ENCODE measurements around the gene PGLYRP4.

PGLYRP4 gene

DNA sequence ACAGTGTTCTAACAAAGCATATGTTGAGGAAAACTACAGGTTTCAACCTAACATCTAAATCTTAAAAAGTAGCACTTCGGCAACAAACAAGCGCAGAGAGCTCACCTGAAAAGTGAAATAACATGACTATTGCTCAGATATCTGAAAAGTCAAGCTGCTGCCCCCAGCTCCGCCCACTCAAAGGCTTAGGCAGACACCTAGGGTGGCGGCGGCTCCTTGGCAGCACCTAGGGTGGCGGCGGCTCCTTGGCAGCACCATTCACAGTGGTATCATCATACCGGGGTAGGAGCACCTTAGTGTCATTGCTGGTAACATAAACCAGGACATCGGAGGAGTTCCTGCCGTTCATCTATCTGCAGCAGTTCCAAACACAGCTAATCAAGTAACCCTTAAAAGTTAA, 30.9 kb upstream of the PGLYRP4 start:
- H3K4me1 ChIP-seq (ENCODE audit: low read length) = no peaks in the 10 kb centered on the region
- H3K79me2 ChIP-seq (ENCODE audit: low read length) = no peaks in the 10 kb centered on the region
- H3K9ac ChIP-seq (ENCODE audit: low read length) = no peak overlapping the region
- no peak overlapping the region for H3K4me3 ChIP-seq (ENCODE audit: low read length)
- no peak overlapping the region for H2AFZ ChIP-seq (ENCODE audit: low read length)
- no peak for DNase-seq
- no peaks in the 10 kb centered on the region for H3K36me3 ChIP-seq (replicated peaks; ENCODE audit: insufficient read depth, low read length)
- no peak overlapping the region for H3K4me2 ChIP-seq (ENCODE audit: low read depth, low read length)
- no peaks in the 10 kb centered on the region for H3K27me3 ChIP-seq (replicated peaks; ENCODE audit: insufficient read depth, low read length)
- no peaks in the 10 kb centered on the region for H3K9me2 ChIP-seq (replicated peaks; ENCODE audit: insufficient read depth, low read length)
- no peaks in the 10 kb centered on the region for H4K20me1 ChIP-seq (ENCODE audit: insufficient read depth, low read length)
- no peaks in the 10 kb centered on the region for H3K9me3 ChIP-seq (replicated peaks; ENCODE audit: insufficient read depth, low read length)
- no peak overlapping the region for H3K27ac ChIP-seq (ENCODE audit: low read length)
- H3F3A ChIP-seq (ENCODE audit: insufficient read depth, low read length) = no peaks in the 10 kb centered on the region
- TF ChIP-seq, protein P1, sequence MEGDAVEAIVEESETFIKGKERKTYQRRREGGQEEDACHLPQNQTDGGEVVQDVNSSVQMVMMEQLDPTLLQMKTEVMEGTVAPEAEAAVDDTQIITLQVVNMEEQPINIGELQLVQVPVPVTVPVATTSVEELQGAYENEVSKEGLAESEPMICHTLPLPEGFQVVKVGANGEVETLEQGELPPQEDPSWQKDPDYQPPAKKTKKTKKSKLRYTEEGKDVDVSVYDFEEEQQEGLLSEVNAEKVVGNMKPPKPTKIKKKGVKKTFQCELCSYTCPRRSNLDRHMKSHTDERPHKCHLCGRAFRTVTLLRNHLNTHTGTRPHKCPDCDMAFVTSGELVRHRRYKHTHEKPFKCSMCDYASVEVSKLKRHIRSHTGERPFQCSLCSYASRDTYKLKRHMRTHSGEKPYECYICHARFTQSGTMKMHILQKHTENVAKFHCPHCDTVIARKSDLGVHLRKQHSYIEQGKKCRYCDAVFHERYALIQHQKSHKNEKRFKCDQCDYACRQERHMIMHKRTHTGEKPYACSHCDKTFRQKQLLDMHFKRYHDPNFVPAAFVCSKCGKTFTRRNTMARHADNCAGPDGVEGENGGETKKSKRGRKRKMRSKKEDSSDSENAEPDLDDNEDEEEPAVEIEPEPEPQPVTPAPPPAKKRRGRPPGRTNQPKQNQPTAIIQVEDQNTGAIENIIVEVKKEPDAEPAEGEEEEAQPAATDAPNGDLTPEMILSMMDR (IDR thresholded peaks at IDR 0.05; ENCODE audit: low read length) = no peak
- TF ChIP-seq EZH2 (optimal IDR thresholded peaks at IDR 0.05; ENCODE audit: low read depth, low read length) (no peak), EZH2phosphoT487 (IDR thresholded peaks at IDR 0.05; ENCODE audit: low read length) (no peak)

DNA sequence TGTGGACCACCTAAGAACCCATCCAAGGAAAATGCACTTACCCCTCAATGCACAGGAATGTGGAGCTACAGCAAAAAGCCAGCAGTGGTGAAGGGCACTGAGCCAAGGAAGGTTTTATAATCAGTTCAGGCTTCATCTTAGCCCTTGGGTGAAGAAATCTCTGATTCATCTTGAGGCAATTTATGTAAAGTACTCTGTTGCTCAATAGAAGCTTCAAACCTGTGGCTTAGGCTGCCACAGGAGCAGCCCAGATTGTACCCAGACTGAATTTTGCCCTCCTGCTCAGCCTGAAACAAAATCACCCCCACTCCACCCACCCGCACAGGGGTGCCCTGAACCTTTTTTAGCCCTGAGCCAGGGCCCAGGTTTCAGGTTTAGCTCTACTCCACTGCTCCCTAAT, 26.9 kb upstream of the PGLYRP4 start, which contains the start of gene S100A12:
Gene S100A12, minus strand, starts transcription at position 111 of the 400 bp plus-strand sequence. CDS start 1,029 bp downstream, outside the sequence.
- H2AFZ ChIP-seq (ENCODE audit: low read length) = no peak within 1 kb of the TSS
- no peaks in the 10 kb centered on the region for H4K20me1 ChIP-seq (ENCODE audit: insufficient read depth, low read length)
- no peaks in the 10 kb centered on the region for H3K9me2 ChIP-seq (replicated peaks; ENCODE audit: insufficient read depth, low read length)
- no peaks in the 10 kb centered on the region for H3K27me3 ChIP-seq (replicated peaks; ENCODE audit: insufficient read depth, low read length)
- H3K27ac ChIP-seq (ENCODE audit: low read length) = no peak within 1 kb of the TSS
- H3K4me2 ChIP-seq (ENCODE audit: low read depth, low read length) = no peak within 1 kb of the TSS
- no peaks in the 10 kb centered on the region for H3F3A ChIP-seq (ENCODE audit: insufficient read depth, low read length)
- no peak for DNase-seq
- TF ChIP-seq, protein P1 (IDR thresholded peaks at IDR 0.05; ENCODE audit: low read length) = no peak
- no peak for TF ChIP-seq EZH2 (optimal IDR thresholded peaks at IDR 0.05; ENCODE audit: low read depth, low read length)
- TF ChIP-seq EZH2phosphoT487 (IDR thresholded peaks at IDR 0.05; ENCODE audit: low read length) = no peak
- H3K79me2 ChIP-seq (ENCODE audit: low read length) = no peaks in the 10 kb centered on the region
- H3K4me1 ChIP-seq (ENCODE audit: low read length) = no peaks in the 10 kb centered on the region
- H3K9me3 ChIP-seq (replicated peaks; ENCODE audit: insufficient read depth, low read length) = no peaks in the 10 kb centered on the region
- no peak within 1 kb of the TSS for H3K9ac ChIP-seq (ENCODE audit: low read length)
- no peak within 1 kb of the TSS for H3K4me3 ChIP-seq (ENCODE audit: low read length)
- H3K36me3 ChIP-seq (replicated peaks; ENCODE audit: insufficient read depth, low read length) = no peaks in the 10 kb centered on the region

DNA sequence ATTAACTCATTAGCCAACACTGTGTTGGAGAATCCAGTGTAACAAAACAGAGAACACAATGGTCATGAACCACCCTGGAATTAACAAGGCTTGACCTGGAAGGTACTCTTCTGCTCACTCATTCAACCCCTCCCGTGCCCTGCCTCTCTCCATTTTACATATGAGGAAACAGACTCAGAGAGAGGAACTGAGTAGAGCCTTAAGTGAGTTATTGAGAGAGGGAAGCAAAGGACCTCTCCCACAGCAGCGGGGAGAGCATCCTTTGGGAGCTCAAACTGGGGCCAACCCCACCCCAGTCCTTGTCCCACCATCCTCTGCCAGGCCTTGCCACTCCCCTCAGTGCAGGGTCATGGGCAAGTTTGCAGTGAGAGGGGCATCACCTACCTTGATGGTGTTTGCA, 25.4 kb upstream of the PGLYRP4 start:
- H3K27ac ChIP-seq (ENCODE audit: low read length) = no peak overlapping the region
- no peaks in the 10 kb centered on the region for H3K4me1 ChIP-seq (ENCODE audit: low read length)

DNA sequence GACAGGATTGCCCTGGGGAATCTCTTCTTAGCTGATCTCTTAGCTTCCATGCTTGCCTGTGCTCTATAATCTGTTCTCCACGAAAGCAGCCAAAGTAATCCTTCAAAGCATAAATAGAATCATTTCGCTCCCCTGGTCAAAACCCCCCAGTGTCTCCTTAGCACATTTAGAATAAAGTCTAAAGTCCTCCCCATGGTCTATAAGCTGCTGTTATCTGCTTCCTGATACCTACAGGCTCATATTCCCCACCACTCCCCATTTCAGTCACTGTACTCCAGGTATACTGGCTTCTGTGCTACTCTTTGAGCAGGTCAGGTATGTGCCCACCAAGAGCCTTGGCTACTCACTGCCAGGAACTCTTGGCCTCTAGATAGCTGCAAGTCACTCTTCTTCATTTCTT, 23.9 kb upstream of the PGLYRP4 start:
- no peak overlapping the region for H3K27ac ChIP-seq (ENCODE audit: low read length)
- H3K9me2 ChIP-seq (replicated peaks; ENCODE audit: insufficient read depth, low read length) = no peaks in the 10 kb centered on the region
- no peak overlapping the region for H3K9ac ChIP-seq (ENCODE audit: low read length)
- H3K4me3 ChIP-seq (ENCODE audit: low read length) = no peak overlapping the region
- H2AFZ ChIP-seq (ENCODE audit: low read length) = no peak overlapping the region
- TF ChIP-seq EZH2 (optimal IDR thresholded peaks at IDR 0.05; ENCODE audit: low read depth, low read length) (no peak), EZH2phosphoT487 (IDR thresholded peaks at IDR 0.05; ENCODE audit: low read length) (no peak)
- TF ChIP-seq, protein P1 (IDR thresholded peaks at IDR 0.05; ENCODE audit: low read length) = no peak
- no peaks in the 10 kb centered on the region for H3K9me3 ChIP-seq (replicated peaks; ENCODE audit: insufficient read depth, low read length)
- no peaks in the 10 kb centered on the region for H4K20me1 ChIP-seq (ENCODE audit: insufficient read depth, low read length)
- H3K4me1 ChIP-seq (ENCODE audit: low read length) = no peaks in the 10 kb centered on the region
- no peaks in the 10 kb centered on the region for H3K36me3 ChIP-seq (replicated peaks; ENCODE audit: insufficient read depth, low read length)
- H3K4me2 ChIP-seq (ENCODE audit: low read depth, low read length) = no peak overlapping the region
- no peaks in the 10 kb centered on the region for H3F3A ChIP-seq (ENCODE audit: insufficient read depth, low read length)
- H3K27me3 ChIP-seq (replicated peaks; ENCODE audit: insufficient read depth, low read length) = no peaks in the 10 kb centered on the region
- no peaks in the 10 kb centered on the region for H3K79me2 ChIP-seq (ENCODE audit: low read length)
- no peak for DNase-seq

More for the DNA sequence above, 25.4 kb upstream of the PGLYRP4 start:
- Histone ChIP-seq H3K27me3 (replicated peaks; ENCODE audit: insufficient read depth, low read length) (no peaks in the 10 kb centered on the region), H3F3A (ENCODE audit: insufficient read depth, low read length) (no peaks in the 10 kb centered on the region), H3K4me2 (ENCODE audit: low read depth, low read length) (no peak overlapping the region), H3K9me2 (replicated peaks; ENCODE audit: insufficient read depth, low read length) (no peaks in the 10 kb centered on the region), H3K36me3 (replicated peaks; ENCODE audit: insufficient read depth, low read length) (no peaks in the 10 kb centered on the region), H3K9ac (ENCODE audit: low read length) (no peak overlapping the region), H2AFZ (ENCODE audit: low read length) (no peak overlapping the region), H3K79me2 (ENCODE audit: low read length) (no peaks in the 10 kb centered on the region), H3K4me3 (ENCODE audit: low read length) (no peak overlapping the region), H4K20me1 (ENCODE audit: insufficient read depth, low read length) (no peaks in the 10 kb centered on the region), H3K9me3 (replicated peaks; ENCODE audit: insufficient read depth, low read length) (no peaks in the 10 kb centered on the region)
- no peak for TF ChIP-seq EZH2 (optimal IDR thresholded peaks at IDR 0.05; ENCODE audit: low read depth, low read length)
- no peak for DNase-seq
